Measurements from ENCODE around the gene FRMPD1. TPM values are rescaled to one million over a fixed set of nuclear protein-coding genes. Genes with fewer than 3 reads are reported as not detected.
"Not testable (repeated sequence)": the region's sequence is repeated elsewhere in the genome, so short reads cannot be mapped to it uniquely, and the experiment has no call there.

Gene FRMPD1
- total RNA-seq, 1 experiment from 2014 or later = not detected

- Histone ChIP-seq H3K4me3 (no peak overlapping the region), H4K20me1 (ENCODE audit: insufficient read depth) (no peaks in the 10 kb centered on the region), H3K79me2 (ENCODE audit: low read depth) (no peaks in the 10 kb centered on the region), H3K4me2 (no peak overlapping the region), H2AFZ (no peak overlapping the region), H3K4me1 (replicated peaks; ENCODE audit: insufficient read depth) (no peaks in the 10 kb centered on the region), H3K9me2 (ENCODE audit: insufficient read depth) (no peaks in the 10 kb centered on the region), H3K27me3 (ENCODE audit: insufficient read depth, low read depth) (no peaks in the 10 kb centered on the region), H3K9me3 (ENCODE audit: insufficient read depth, low read depth) (no peaks in the 10 kb centered on the region), H3F3A (ENCODE audit: insufficient read depth, low read depth) (peaks cover 3% of the 10 kb centered on the region; the same call in 1 of the 2 replicates), H3K27ac (peak overlapping the region; percentile 23; the same call in 1 of the 2 replicates), H3K36me3 (ENCODE audit: low read depth) (no peaks in the 10 kb centered on the region)
- DNase-seq = peak in 1 of 2 experiments; percentile 45
- ChIA-PET POLR2A (ENCODE audit: unreplicated experiment) (no interaction called here), CTCF (no interaction called here)
- intact Hi-C loops (cut with micrococcal nuclease; ENCODE audit: unreplicated experiment) = no loop called here
- TF ChIP-seq, protein P1, sequence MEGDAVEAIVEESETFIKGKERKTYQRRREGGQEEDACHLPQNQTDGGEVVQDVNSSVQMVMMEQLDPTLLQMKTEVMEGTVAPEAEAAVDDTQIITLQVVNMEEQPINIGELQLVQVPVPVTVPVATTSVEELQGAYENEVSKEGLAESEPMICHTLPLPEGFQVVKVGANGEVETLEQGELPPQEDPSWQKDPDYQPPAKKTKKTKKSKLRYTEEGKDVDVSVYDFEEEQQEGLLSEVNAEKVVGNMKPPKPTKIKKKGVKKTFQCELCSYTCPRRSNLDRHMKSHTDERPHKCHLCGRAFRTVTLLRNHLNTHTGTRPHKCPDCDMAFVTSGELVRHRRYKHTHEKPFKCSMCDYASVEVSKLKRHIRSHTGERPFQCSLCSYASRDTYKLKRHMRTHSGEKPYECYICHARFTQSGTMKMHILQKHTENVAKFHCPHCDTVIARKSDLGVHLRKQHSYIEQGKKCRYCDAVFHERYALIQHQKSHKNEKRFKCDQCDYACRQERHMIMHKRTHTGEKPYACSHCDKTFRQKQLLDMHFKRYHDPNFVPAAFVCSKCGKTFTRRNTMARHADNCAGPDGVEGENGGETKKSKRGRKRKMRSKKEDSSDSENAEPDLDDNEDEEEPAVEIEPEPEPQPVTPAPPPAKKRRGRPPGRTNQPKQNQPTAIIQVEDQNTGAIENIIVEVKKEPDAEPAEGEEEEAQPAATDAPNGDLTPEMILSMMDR (conservative IDR thresholded peaks at IDR 0.05) = no peak
- no peak for TF ChIP-seq EZH2 (IDR thresholded peaks at IDR 0.05; ENCODE audit: low read depth)
- BruUV-seq (replicated peaks) = no TSS peak
Measured at GRCh38 chr9:37760416-37761161, 109.8 kb downstream of the FRMPD1 start.

DNA sequence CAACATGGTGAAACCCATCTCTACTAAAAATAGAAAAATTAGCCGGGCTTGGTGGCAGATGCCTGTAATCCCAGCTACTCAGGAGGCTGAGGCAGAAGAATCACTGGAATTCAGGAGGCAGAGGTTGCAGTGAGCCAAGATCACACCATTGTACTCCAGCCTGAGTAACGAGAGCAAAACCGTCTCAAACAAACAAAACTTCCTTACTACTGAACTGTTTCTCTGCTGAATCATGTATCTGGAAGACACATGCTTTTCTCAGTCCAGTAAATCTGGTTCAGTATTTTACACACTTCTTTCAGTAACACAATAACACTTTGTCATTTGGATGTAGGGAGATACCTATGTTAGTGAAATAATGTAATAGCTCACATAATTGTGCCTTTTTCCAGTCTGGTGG lies 110.8 kb downstream of the FRMPD1 start:
- no peak overlapping the region for H2AFZ ChIP-seq
- ChIA-PET CTCF (no interaction called here), POLR2A (ENCODE audit: unreplicated experiment) (interaction anchor here (0.6 kb wide), 1 partner anchor 132 kb away, joined by 8 read pairs; no protein-coding TSS in a partner anchor)
- no peaks in the 10 kb centered on the region for H4K20me1 ChIP-seq (ENCODE audit: insufficient read depth)
- TF ChIP-seq, protein P1 (conservative IDR thresholded peaks at IDR 0.05) = no peak
- TF ChIP-seq EZH2 (IDR thresholded peaks at IDR 0.05; ENCODE audit: low read depth) = no peak
- peaks cover 3% of the 10 kb centered on the region; the same call in 1 of the 2 replicates for H3F3A ChIP-seq (ENCODE audit: insufficient read depth, low read depth)
- no peaks in the 10 kb centered on the region for H3K9me3 ChIP-seq (ENCODE audit: insufficient read depth, low read depth)
- H3K36me3 ChIP-seq (ENCODE audit: low read depth) = no peaks in the 10 kb centered on the region
- no peak overlapping the region for H3K27ac ChIP-seq
- intact Hi-C loops (cut with micrococcal nuclease; ENCODE audit: unreplicated experiment) = no loop called here
- H3K4me1 ChIP-seq (replicated peaks; ENCODE audit: insufficient read depth) = no peaks in the 10 kb centered on the region
- no peak overlapping the region for H3K4me2 ChIP-seq
- no peaks in the 10 kb centered on the region for H3K9me2 ChIP-seq (ENCODE audit: insufficient read depth)
- H3K27me3 ChIP-seq (ENCODE audit: insufficient read depth, low read depth) = no peaks in the 10 kb centered on the region
- no peak overlapping the region for H3K4me3 ChIP-seq
- no peaks in the 10 kb centered on the region for H3K79me2 ChIP-seq (ENCODE audit: low read depth)
- BruUV-seq (replicated peaks) = no TSS peak
- no peak for DNase-seq

DNA sequence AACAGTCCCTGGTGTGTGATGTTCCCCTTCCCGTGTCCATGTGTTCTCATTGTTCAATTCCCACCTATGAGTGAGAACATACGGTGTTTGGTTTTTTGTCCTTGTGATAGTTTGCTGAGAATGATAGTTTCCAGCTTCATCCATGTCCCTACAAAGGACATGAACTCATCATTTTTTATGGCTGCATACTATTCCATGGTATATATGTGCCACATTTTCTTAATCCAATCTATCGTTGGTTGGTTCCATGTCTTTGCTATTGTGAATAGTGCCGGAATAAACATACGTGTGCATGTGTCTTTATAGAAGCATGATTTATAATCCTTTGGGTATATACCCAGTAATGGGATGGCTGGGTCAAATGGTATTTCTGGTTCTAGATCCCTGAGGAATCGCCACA lies 114.5 kb downstream of the FRMPD1 start:
- H3K4me3 ChIP-seq; H4K20me1 ChIP-seq (ENCODE audit: insufficient read depth); H3K4me1 ChIP-seq (replicated peaks; ENCODE audit: insufficient read depth); H3K9me2 ChIP-seq (ENCODE audit: insufficient read depth); H2AFZ ChIP-seq; H3K27ac ChIP-seq; POLR2A ChIA-PET (ENCODE audit: unreplicated experiment); H3K9me3 ChIP-seq (ENCODE audit: insufficient read depth, low read depth); H3K27me3 ChIP-seq (ENCODE audit: insufficient read depth, low read depth); H3F3A ChIP-seq (ENCODE audit: insufficient read depth, low read depth); DNase-seq; BruUV-seq (replicated peaks); intact Hi-C loops (cut with micrococcal nuclease; ENCODE audit: unreplicated experiment); H3K79me2 ChIP-seq (ENCODE audit: low read depth); H3K36me3 ChIP-seq (ENCODE audit: low read depth); CTCF ChIA-PET; H3K4me2 ChIP-seq: not testable (repeated sequence)
